Measurements from ENCODE around the gene TREM1. TPM values are rescaled to one million over a fixed set of nuclear protein-coding genes. Genes with fewer than 3 reads are reported as not detected.

The TREM1 gene
- total and polyA plus RNA-seq, 2 donors (not counting 3 experiments of a cell fraction or from before 2014, with no cell fraction given), result not detected

DNA sequence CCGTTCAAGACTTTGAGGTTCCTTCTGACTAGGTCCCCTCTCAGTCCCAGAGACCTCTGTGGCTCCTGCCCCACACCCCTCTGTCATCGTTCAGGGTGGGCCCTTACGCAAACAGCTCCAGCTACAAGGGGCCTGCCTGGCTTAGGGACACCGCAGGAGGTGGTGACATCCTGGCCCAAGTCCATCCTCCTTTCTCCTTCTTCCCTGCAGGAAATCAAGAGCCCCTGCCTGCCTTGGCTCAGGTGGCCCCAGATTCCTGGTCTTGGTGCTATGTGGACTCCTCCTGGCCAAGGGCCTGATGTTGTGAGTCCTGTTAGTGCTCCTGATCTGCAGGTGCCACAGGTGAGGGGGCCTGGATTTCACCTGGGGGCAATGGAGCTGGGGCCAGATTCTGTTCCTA is 50.2 kb downstream of the TREM1 start:
- no peak overlapping the region for H2AFZ ChIP-seq (ENCODE audit: low read depth, low read length)
- BruUV-seq (replicated peaks), result no TSS peak
- no peaks in the 10 kb centered on the region for H3K36me3 ChIP-seq (ENCODE audit: control insufficient read depth in 2 of 2, extremely low read depth in 1 of 2, insufficient read depth in 2 of 2, low read length in 2 of 2)
- no peaks in the 10 kb centered on the region for H4K20me1 ChIP-seq (replicated peaks; ENCODE audit: control insufficient read depth, extremely low read depth, insufficient read depth, low read length)
- no peak for FAIRE-seq
- no peak overlapping the region for H3K27ac ChIP-seq (ENCODE audit: insufficient read depth, low read depth, low read length)
- H3K4me2 ChIP-seq (ENCODE audit: insufficient read depth, low read length), result no peak overlapping the region
- no peak for TF ChIP-seq POLR2AphosphoS5 (IDR thresholded peaks at IDR 0.05; ENCODE audit: insufficient read depth, low read depth, low read length)
- TF ChIP-seq GATA2 (IDR thresholded peaks at IDR 0.05; ENCODE audit: insufficient read depth, insufficient read length, low read depth, low read length), result no peak
- TF ChIP-seq, protein P1, sequence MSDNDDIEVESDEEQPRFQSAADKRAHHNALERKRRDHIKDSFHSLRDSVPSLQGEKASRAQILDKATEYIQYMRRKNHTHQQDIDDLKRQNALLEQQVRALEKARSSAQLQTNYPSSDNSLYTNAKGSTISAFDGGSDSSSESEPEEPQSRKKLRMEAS (IDR thresholded peaks at IDR 0.05; ENCODE audit: insufficient read depth, insufficient read length), result no peak
- intact Hi-C loops (cut with micrococcal nuclease) (no loop called here), dilution Hi-C loops (cut with MboI; ENCODE audit: extremely low pct_ligation_motif_present, low sequenced_read_pairs) (no loop called here)
- POLR2A ChIA-PET, result no interaction called here
- CTCF ChIA-PET, result interaction anchor here (1.0 kb wide), 1 partner anchor 29 kb away, joined by 3 read pairs; no protein-coding TSS in a partner anchor
- DNase-seq (ENCODE audit: low read depth, low spot score), result no peak
- H3K79me2 ChIP-seq (ENCODE audit: control insufficient read depth, insufficient read depth, low read length), result no peaks in the 10 kb centered on the region
- H3K9ac ChIP-seq (replicated peaks; ENCODE audit: extremely low read depth, insufficient read depth, low read length), result no peak overlapping the region
- no peaks in the 10 kb centered on the region for H3K4me1 ChIP-seq (ENCODE audit: control insufficient read depth, extremely low read depth, insufficient read depth, low read length)
- no peak overlapping the region for H3K4me3 ChIP-seq (replicated peaks in 1 of 3; ENCODE audit: insufficient read depth in 1 of 3, low read depth in 1 of 3, low read length in 3 of 3)
- no peaks in the 10 kb centered on the region for H3K9me3 ChIP-seq (replicated peaks; ENCODE audit: control insufficient read depth, insufficient read depth, low read length)
- no peaks in the 10 kb centered on the region for H3K9me1 ChIP-seq (replicated peaks; ENCODE audit: control insufficient read depth, extremely low read depth, insufficient read depth, low read length)
- peaks cover 10 to 29% of the 10 kb centered on the region in 2 experiments for H3K27me3 ChIP-seq (ENCODE audit: control insufficient read depth in 2 of 2, insufficient read depth in 2 of 2, low read length in 2 of 2)

- dilution Hi-C loops (cut with MboI; ENCODE audit: extremely low pct_ligation_motif_present, low sequenced_read_pairs), result no loop called here
- Histone ChIP-seq H2AFZ (ENCODE audit: low read depth, low read length) (no peak overlapping the region), H4K20me1 (replicated peaks; ENCODE audit: control insufficient read depth, extremely low read depth, insufficient read depth, low read length) (no peaks in the 10 kb centered on the region), H3K4me1 (ENCODE audit: control insufficient read depth, extremely low read depth, insufficient read depth, low read length) (no peaks in the 10 kb centered on the region), H3K9me1 (replicated peaks; ENCODE audit: control insufficient read depth, extremely low read depth, insufficient read depth, low read length) (no peaks in the 10 kb centered on the region), H3K27ac (ENCODE audit: insufficient read depth, low read depth, low read length) (no peak overlapping the region), H3K36me3 (ENCODE audit: control insufficient read depth in 2 of 2, extremely low read depth in 1 of 2, insufficient read depth in 2 of 2, low read length in 2 of 2) (no peaks in the 10 kb centered on the region), H3K9ac (replicated peaks; ENCODE audit: extremely low read depth, insufficient read depth, low read length) (no peak overlapping the region), H3K79me2 (ENCODE audit: control insufficient read depth, insufficient read depth, low read length) (no peaks in the 10 kb centered on the region), H3K9me3 (replicated peaks; ENCODE audit: control insufficient read depth, insufficient read depth, low read length) (no peaks in the 10 kb centered on the region), H3K27me3 (ENCODE audit: control insufficient read depth in 2 of 2, insufficient read depth in 2 of 2, low read length in 2 of 2) (peaks cover 0 to 8% of the 10 kb centered on the region in 2 experiments), H3K4me3 (replicated peaks in 1 of 3; ENCODE audit: insufficient read depth in 1 of 3, low read depth in 1 of 3, low read length in 3 of 3) (no peak overlapping the region), H3K4me2 (ENCODE audit: insufficient read depth, low read length) (no peak overlapping the region)
- FAIRE-seq (no peak), DNase-seq (ENCODE audit: low read depth, low spot score) (no peak)
- no TSS peak for BruUV-seq (replicated peaks)
- TF ChIP-seq, protein P1 (IDR thresholded peaks at IDR 0.05; ENCODE audit: insufficient read depth, insufficient read length), result no peak
- TF ChIP-seq JUN (IDR thresholded peaks at IDR 0.05; ENCODE audit: borderline replicate concordance, insufficient read depth, insufficient read length, low read depth), result no peak
- TF ChIP-seq POLR2A (IDR thresholded peaks at IDR 0.05; ENCODE audit: low read depth, low read length), result no peak
- TF ChIP-seq, protein P2, sequence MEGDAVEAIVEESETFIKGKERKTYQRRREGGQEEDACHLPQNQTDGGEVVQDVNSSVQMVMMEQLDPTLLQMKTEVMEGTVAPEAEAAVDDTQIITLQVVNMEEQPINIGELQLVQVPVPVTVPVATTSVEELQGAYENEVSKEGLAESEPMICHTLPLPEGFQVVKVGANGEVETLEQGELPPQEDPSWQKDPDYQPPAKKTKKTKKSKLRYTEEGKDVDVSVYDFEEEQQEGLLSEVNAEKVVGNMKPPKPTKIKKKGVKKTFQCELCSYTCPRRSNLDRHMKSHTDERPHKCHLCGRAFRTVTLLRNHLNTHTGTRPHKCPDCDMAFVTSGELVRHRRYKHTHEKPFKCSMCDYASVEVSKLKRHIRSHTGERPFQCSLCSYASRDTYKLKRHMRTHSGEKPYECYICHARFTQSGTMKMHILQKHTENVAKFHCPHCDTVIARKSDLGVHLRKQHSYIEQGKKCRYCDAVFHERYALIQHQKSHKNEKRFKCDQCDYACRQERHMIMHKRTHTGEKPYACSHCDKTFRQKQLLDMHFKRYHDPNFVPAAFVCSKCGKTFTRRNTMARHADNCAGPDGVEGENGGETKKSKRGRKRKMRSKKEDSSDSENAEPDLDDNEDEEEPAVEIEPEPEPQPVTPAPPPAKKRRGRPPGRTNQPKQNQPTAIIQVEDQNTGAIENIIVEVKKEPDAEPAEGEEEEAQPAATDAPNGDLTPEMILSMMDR (IDR thresholded peaks at IDR 0.05; ENCODE audit: extremely low read depth in 1 of 2, insufficient read depth in 1 of 2, low read depth in 1 of 2, low read length in 2 of 2), result no peak
- no peak for TF ChIP-seq FOS (IDR thresholded peaks at IDR 0.05; ENCODE audit: borderline replicate concordance, insufficient read depth, low read length)
- TF ChIP-seq POLR2AphosphoS5 (IDR thresholded peaks at IDR 0.05; ENCODE audit: insufficient read depth, low read depth, low read length), result no peak
- TF ChIP-seq EZH2 (IDR thresholded peaks at IDR 0.05; ENCODE audit: borderline replicate concordance, low read depth, low read length, severe bottlenecking), result no peak
- no peak for TF ChIP-seq GATA2 (IDR thresholded peaks at IDR 0.05; ENCODE audit: insufficient read depth, insufficient read length, low read depth, low read length)
- TF ChIP-seq MYC (IDR thresholded peaks at IDR 0.05; ENCODE audit: low read depth, low read length), result no peak
- POLR2A ChIA-PET, result no interaction called here
- CTCF ChIA-PET, result no interaction called here
- intact Hi-C loops (cut with micrococcal nuclease), result no loop called here
Observed at GRCh38 chr6:41232667-41233066, 53.8 kb downstream of the TREM1 start.

All from endothelial cell of umbilical vein (primary cell).